GM18861 (cell line): ENCODE measurements around the gene PSMB2.
"Not testable (repeated sequence)": the region's sequence is repeated elsewhere in the genome, so short reads cannot be mapped to it uniquely, and the experiment has no call there.

Source experiments
- ATAC-seq: cut with Tn5 transposase; IDR thresholded peaks from one replicate; pipeline ENCODE4 v1.9.1; 2021; ENCODE audit not compliant: unreplicated experiment

The PSMB2 gene

GRCh38 chr1:35594005-35594760 lies 47.1 kb downstream of the PSMB2 start:
- no peak for ATAC-seq

- ATAC-seq, result no peak
Measured at GRCh38 chr1:35592991-35593769, 48.1 kb downstream of the PSMB2 start.

- ATAC-seq, result no peak
Measured at GRCh38 chr1:35591211-35591610, 50.1 kb downstream of the PSMB2 start.

GRCh38 chr1:35590476-35591040 lies 50.8 kb downstream of the PSMB2 start:
- ATAC-seq, result no peak

GRCh38 chr1:35589516-35590427 lies 51.6 kb downstream of the PSMB2 start:
- no peak for ATAC-seq

GRCh38 chr1:35588197-35588910 lies 53.0 kb downstream of the PSMB2 start:
- no peak for ATAC-seq

- no peak for ATAC-seq
Measured at GRCh38 chr1:35587736-35588135, 53.6 kb downstream of the PSMB2 start.

- ATAC-seq, result no peak
Measured at GRCh38 chr1:35586808-35587207, 54.5 kb downstream of the PSMB2 start.

- not testable (repeated sequence) for ATAC-seq
Measured at GRCh38 chr1:35585805-35586204, 55.5 kb downstream of the PSMB2 start.

- ATAC-seq, result no peak
Measured at GRCh38 chr1:35585281-35585680, 56.0 kb downstream of the PSMB2 start.

GRCh38 chr1:35581621-35582020 lies 59.7 kb downstream of the PSMB2 start:
- not testable (repeated sequence) for ATAC-seq

- no peak for ATAC-seq
Measured at GRCh38 chr1:35580949-35581388, 60.4 kb downstream of the PSMB2 start.

- ATAC-seq, result peak; percentile 59
Measured at GRCh38 chr1:35577071-35577998, 64.0 kb downstream of the PSMB2 start.

- ATAC-seq, result not testable (repeated sequence)
Measured at GRCh38 chr1:35576766-35577070, 64.6 kb downstream of the PSMB2 start.

GRCh38 chr1:35576061-35576765 lies 65.1 kb downstream of the PSMB2 start:
- ATAC-seq, result no peak

GRCh38 chr1:35575416-35575958 lies 65.8 kb downstream of the PSMB2 start:
- no peak for ATAC-seq

- no peak for ATAC-seq
Measured at GRCh38 chr1:35574655-35575415, 66.5 kb downstream of the PSMB2 start.
